Esophagus muscularis mucosa (tissue), 4 donors: ENCODE data around the gene TRDMT1. TPM values are rescaled to one million over a fixed set of nuclear protein-coding genes. Genes with fewer than 3 reads are reported as not detected.

Experiments
- DNase-seq: peaks from one replicate; pipeline ENCODE4 v3.0.0-alpha.2; 2017; ENCODE audit errors: extremely low spot score
- H3K27ac ChIP-seq, 4 donors: fragments of 200-600 bp; sonication (generic); replicated peaks in 1 of 4; 1 replicate in 3 of 4; 2 replicates in 1 of 4; pipeline ENCODE4 v1.5.1; 2016 to 2019; ENCODE audit warnings: mild to moderate bottlenecking in 1 of 4
- H3K27me3 ChIP-seq, 4 donors: fragments of 200-600 bp; sonication (generic); one replicate each; pipeline versions ENCODE4 v1.5.1 to v1.6.0; 2016 to 2019
- H3K36me3 ChIP-seq, 4 donors: fragments of 200-600 bp; sonication (generic); one replicate each; pipeline ENCODE4 v1.5.1; 2016 to 2019
- H3K4me1 ChIP-seq, 4 donors: fragments of 200-600 bp; sonication (generic); one replicate each; pipeline ENCODE4 v1.5.1; 2016 to 2019
- H3K4me3 ChIP-seq, 4 donors: fragments of 200-600 bp; sonication (generic); 1 replicate in 2 of 4; 2 replicates in 2 of 4; pipeline ENCODE4 v1.5.1; 2016 to 2019; ENCODE audit warnings: mild to moderate bottlenecking in 4 of 4, moderate library complexity in 1 of 4
- H3K9me3 ChIP-seq, 4 donors: fragments of 200-600 bp; sonication (generic); 1 replicate in 3 of 4; 2 replicates in 1 of 4; pipeline ENCODE4 v1.5.1; 2016 to 2019
- CTCF ChIP-seq, 3 experiments: fragments of 200-600 bp in 2 of 3; fragments of 450-650 bp in 1 of 3; sonication (generic) in 2 of 3; IDR thresholded peaks; one replicate each; pipeline ENCODE4 v1.5.1; 2017 to 2019; ENCODE audit warnings: antibody characterized with exemption in 3 of 3, mild to moderate bottlenecking in 2 of 3, moderate library complexity in 1 of 3
- EP300 ChIP-seq: sonication (generic); formaldehyde crosslinking; IDR thresholded peaks from one replicate; pipeline ENCODE4 v1.6.1; 2017; ENCODE audit warnings: antibody characterized with exemption
- POLR2A ChIP-seq: fragments of 450-650 bp; IDR thresholded peaks from one replicate; pipeline ENCODE4 v1.6.1; 2017; ENCODE audit warnings: antibody characterized with exemption, moderate library complexity, mild to moderate bottlenecking, low read depth
- POLR2AphosphoS5 ChIP-seq, 2 donors: sonication (generic); formaldehyde crosslinking; IDR thresholded peaks; one replicate each; pipeline ENCODE4 v1.6.1; 2017; ENCODE audit warnings: antibody characterized with exemption in 2 of 2
- WGBS: methylation state at CpG from one replicate; pipeline ENCODE4 v1.1.5; 2018; 5-methylcytosine and 5-hydroxymethylcytosine counted together
- intact Hi-C: fragments of 100-400 bp; cut with DNase I; formaldehyde crosslinking; loops from one replicate; pipeline ENCODE4 v1.15.1; 2023
- total RNA-seq, 4 donors: library from RNA; depleted of rRNA; stranded (reverse); fragments of >200 nt; gene quantifications; one replicate each; pipeline versions ENCODE4 v1.1.0 to v1.2.1, GENCODE V29; 2016

Gene TRDMT1
- total RNA-seq, 4 donors from 2014 or later: 4.8 to 5.8 (median 5.5) TPM

GRCh38 chr10:17113889-17114540 is 87.5 kb downstream of the TRDMT1 start:
- H3K27me3 ChIP-seq: no peaks in the 10 kb centered on the region
- intact Hi-C loops: no loop called here
- DNase-seq: no peak
- H3K4me3 ChIP-seq: no peak overlapping the region
- peaks cover 0 to 3% (median 0%) of the 10 kb centered on the region in 4 donors for H3K4me1 ChIP-seq
- no peaks in the 10 kb centered on the region for H3K36me3 ChIP-seq
- no peak for TF ChIP-seq POLR2AphosphoS5 (IDR thresholded peaks at IDR 0.05)
- no peak for TF ChIP-seq EP300
- TF ChIP-seq POLR2A: no peak
- TF ChIP-seq CTCF (IDR thresholded peaks at IDR 0.05): no peak
- H3K27ac ChIP-seq: no peak overlapping the region
- H3K9me3 ChIP-seq: no peaks in the 10 kb centered on the region
- WGBS: 66% methylated on average over 7 of the region's 7 CpGs

- 90% methylated on average over 4 of the region's 4 CpGs for WGBS
- DNase-seq: no peak
- H3K36me3 ChIP-seq: no peaks in the 10 kb centered on the region
- intact Hi-C loops: no loop called here
- H3K4me1 ChIP-seq: peaks cover 0 to 3% (median 0%) of the 10 kb centered on the region in 4 donors
- H3K9me3 ChIP-seq: no peaks in the 10 kb centered on the region
- TF ChIP-seq EP300 (no peak), POLR2AphosphoS5 (IDR thresholded peaks at IDR 0.05) (no peak), CTCF (IDR thresholded peaks at IDR 0.05) (no peak), POLR2A (no peak)
- no peak overlapping the region for H3K27ac ChIP-seq
- H3K27me3 ChIP-seq: no peaks in the 10 kb centered on the region
- no peak overlapping the region for H3K4me3 ChIP-seq
Observed at GRCh38 chr10:17113346-17113745, 88.1 kb downstream of the TRDMT1 start.

- Histone ChIP-seq H3K27me3 (no peaks in the 10 kb centered on the region), H3K36me3 (no peaks in the 10 kb centered on the region), H3K27ac (no peak overlapping the region), H3K4me1 (peaks cover 0 to 3% (median 0%) of the 10 kb centered on the region in 4 donors), H3K9me3 (no peaks in the 10 kb centered on the region), H3K4me3 (no peak overlapping the region)
- DNase-seq: no peak
- TF ChIP-seq POLR2AphosphoS5 (IDR thresholded peaks at IDR 0.05) (no peak), POLR2A (no peak), EP300 (no peak), CTCF (IDR thresholded peaks at IDR 0.05) (no peak)
- WGBS: 67% methylated on average over 3 of the region's 3 CpGs
- intact Hi-C loops: no loop called here
Observed at GRCh38 chr10:17112566-17112965, 88.9 kb downstream of the TRDMT1 start.

- intact Hi-C loops: no loop called here
- no peak overlapping the region for H3K27ac ChIP-seq
- DNase-seq: no peak
- no peaks in the 10 kb centered on the region for H3K9me3 ChIP-seq
- no peak overlapping the region for H3K4me3 ChIP-seq
- TF ChIP-seq EP300 (no peak), CTCF (IDR thresholded peaks at IDR 0.05) (no peak), POLR2AphosphoS5 (IDR thresholded peaks at IDR 0.05) (no peak), POLR2A (no peak)
- H3K27me3 ChIP-seq: no peaks in the 10 kb centered on the region
- H3K36me3 ChIP-seq: no peaks in the 10 kb centered on the region
- H3K4me1 ChIP-seq: no peaks in the 10 kb centered on the region
- 98% methylated on average over 3 of the region's 3 CpGs for WGBS
Observed at GRCh38 chr10:17109475-17110207, 91.8 kb downstream of the TRDMT1 start.
